Measurements from ENCODE around the gene GTF3C5.
"Not testable (repeated sequence)": the region's sequence is repeated elsewhere in the genome, so short reads cannot be mapped to it uniquely, and the experiment has no call there.

Gene GTF3C5

GRCh38 chr9:133029994-133030316 lies 842 bp upstream of the GTF3C5 start:
- H3K9me3 Mint-ChIP-seq = peaks cover 3% of the 10 kb centered on the region
- H3K4me1 Mint-ChIP-seq = peaks cover 69% of the 10 kb centered on the region
- DNase-seq = no peak
- peak overlapping the region; percentile 92 for H3K27ac Mint-ChIP-seq
- peaks cover 19% of the 10 kb centered on the region for H3K36me3 Mint-ChIP-seq
- H3K27me3 Mint-ChIP-seq = peaks cover 4% of the 10 kb centered on the region
- CTCF ChIA-PET = interaction anchor here (2.4 to 4.3 kb wide), 4 partner anchors 8 to 117 kb away, joined by 11 to 27 read pairs (median 16); no protein-coding TSS in a partner anchor
- peak overlapping the region; percentile 96 for H3K4me3 Mint-ChIP-seq

- H3K4me3 Mint-ChIP-seq = peak overlapping the region; percentile 96
- H3K36me3 Mint-ChIP-seq = peaks cover 20% of the 10 kb centered on the region
- H3K27me3 Mint-ChIP-seq = peaks cover 4% of the 10 kb centered on the region
- H3K27ac Mint-ChIP-seq = peak overlapping the region; percentile 92
- H3K4me1 Mint-ChIP-seq = peaks cover 69% of the 10 kb centered on the region
- DNase-seq = no peak
- H3K9me3 Mint-ChIP-seq = peaks cover 3% of the 10 kb centered on the region
- CTCF ChIA-PET = interaction anchor here (0.8 to 4.3 kb wide), 5 partner anchors 9 to 116 kb away, joined by 4 to 27 read pairs (median 14); no protein-coding TSS in a partner anchor
These were observed 279 bp downstream of the GTF3C5 start for GRCh38 chr9:133031130-133031422.

GRCh38 chr9:133031496-133031911 lies 707 bp downstream of the GTF3C5 start:
- Mint-ChIP-seq H3K4me3 (peak overlapping the region; percentile 96), H3K4me1 (peaks cover 69% of the 10 kb centered on the region), H3K27ac (peak overlapping the region; percentile 92), H3K36me3 (peaks cover 22% of the 10 kb centered on the region), H3K27me3 (peaks cover 4% of the 10 kb centered on the region), H3K9me3 (peaks cover 3% of the 10 kb centered on the region)
- CTCF ChIA-PET = interaction anchor here (0.8 to 4.3 kb wide), 5 partner anchors 9 to 116 kb away, joined by 4 to 27 read pairs (median 14); no protein-coding TSS in a partner anchor
- DNase-seq = no peak

- H3K4me1 Mint-ChIP-seq = peaks cover 68% of the 10 kb centered on the region
- DNase-seq = no peak
These were observed 1.4 kb downstream of the GTF3C5 start for GRCh38 chr9:133032171-133032570.

GRCh38 chr9:133035669-133036068 lies 4.9 kb downstream of the GTF3C5 start:
- no peak overlapping the region for H3K4me3 Mint-ChIP-seq
- H3K27me3 Mint-ChIP-seq = no peaks in the 10 kb centered on the region
- no peak for DNase-seq
- CTCF ChIA-PET = interaction anchor here (1.1 to 1.8 kb wide), 2 partner anchors 13 to 108 kb away, joined by 5 to 6 read pairs; no protein-coding TSS in a partner anchor
- peaks cover 3% of the 10 kb centered on the region for H3K9me3 Mint-ChIP-seq
- H3K36me3 Mint-ChIP-seq = peaks cover 20% of the 10 kb centered on the region
- H3K4me1 Mint-ChIP-seq = peaks cover 43% of the 10 kb centered on the region
- no peak overlapping the region for H3K27ac Mint-ChIP-seq

More at GRCh38 chr9:133032171-133032570, 1.4 kb downstream of the GTF3C5 start:
- Mint-ChIP-seq H3K4me3 (peak overlapping the region; percentile 96), H3K27me3 (peaks cover 1% of the 10 kb centered on the region), H3K36me3 (peaks cover 22% of the 10 kb centered on the region), H3K9me3 (peaks cover 3% of the 10 kb centered on the region), H3K27ac (peak overlapping the region; percentile 92)
- CTCF ChIA-PET = interaction anchor here (0.8 to 4.3 kb wide), 5 partner anchors 9 to 156 kb away, joined by 3 to 27 read pairs (median 14); no protein-coding TSS in a partner anchor

- Mint-ChIP-seq H3K9me3 (no peaks in the 10 kb centered on the region), H3K4me1 (peaks cover 20% of the 10 kb centered on the region), H3K27ac (no peak overlapping the region), H3K36me3 (peaks cover 10% of the 10 kb centered on the region), H3K27me3 (no peaks in the 10 kb centered on the region), H3K4me3 (no peak overlapping the region)
- CTCF ChIA-PET = interaction anchor here (2.0 kb wide), 1 partner anchor 109 kb away, joined by 10 read pairs; no protein-coding TSS in a partner anchor
- no peak for DNase-seq
These were observed 7.1 kb downstream of the GTF3C5 start for GRCh38 chr9:133037775-133038515.

- H3K9me3 Mint-ChIP-seq, H3K27me3 Mint-ChIP-seq, H3K4me3 Mint-ChIP-seq, H3K27ac Mint-ChIP-seq, H3K4me1 Mint-ChIP-seq: not testable (repeated sequence)
- H3K36me3 Mint-ChIP-seq = peaks cover 30% of the 10 kb centered on the region
- peak; percentile 67 for DNase-seq
- CTCF ChIA-PET = interaction anchor here (0.8 to 4.2 kb wide), 9 partner anchors 10 to 113 kb away, joined by 4 to 39 read pairs (median 5); partner anchors contain the start of gene GTF3C5
These were observed 10.2 kb downstream of the GTF3C5 start for GRCh38 chr9:133040892-133041479.

- H3K4me3 Mint-ChIP-seq = no peak overlapping the region
- no peaks in the 10 kb centered on the region for H3K9me3 Mint-ChIP-seq
- no peak overlapping the region for H3K27ac Mint-ChIP-seq
- CTCF ChIA-PET = interaction anchor here (3.2 to 4.2 kb wide), 2 partner anchors 11 to 104 kb away, joined by 19 to 39 read pairs; partner anchors contain the start of gene GTF3C5
- peaks cover 3% of the 10 kb centered on the region for H3K4me1 Mint-ChIP-seq
- H3K36me3 Mint-ChIP-seq = peaks cover 35% of the 10 kb centered on the region
- no peaks in the 10 kb centered on the region for H3K27me3 Mint-ChIP-seq
- DNase-seq = no peak
These were observed 11.2 kb downstream of the GTF3C5 start for GRCh38 chr9:133041958-133042357.

- Mint-ChIP-seq H3K4me3 (no peak overlapping the region), H3K27ac (peak overlapping the region; percentile 65), H3K36me3 (peaks cover 35% of the 10 kb centered on the region), H3K9me3 (no peaks in the 10 kb centered on the region), H3K4me1 (peaks cover 3% of the 10 kb centered on the region), H3K27me3 (no peaks in the 10 kb centered on the region)
- DNase-seq = no peak
- CTCF ChIA-PET = interaction anchor here (3.2 to 4.2 kb wide), 2 partner anchors 11 to 103 kb away, joined by 19 to 39 read pairs; partner anchors contain the start of gene GTF3C5
These were observed 11.9 kb downstream of the GTF3C5 start for GRCh38 chr9:133042676-133043075.

- Mint-ChIP-seq H3K36me3 (peaks cover 35% of the 10 kb centered on the region), H3K9me3 (no peaks in the 10 kb centered on the region), H3K4me3 (no peak overlapping the region), H3K4me1 (peaks cover 2% of the 10 kb centered on the region), H3K27me3 (no peaks in the 10 kb centered on the region), H3K27ac (no peak overlapping the region)
- CTCF ChIA-PET = interaction anchor here (4.2 kb wide), 1 partner anchor 103 kb away, joined by 39 read pairs; no protein-coding TSS in a partner anchor
- DNase-seq = no peak
These were observed 12.7 kb downstream of the GTF3C5 start for GRCh38 chr9:133043449-133044035.

- Mint-ChIP-seq H3K4me1 (peaks cover 2% of the 10 kb centered on the region), H3K27ac (peak overlapping the region; percentile 35), H3K36me3 (peaks cover 35% of the 10 kb centered on the region), H3K4me3 (no peak overlapping the region), H3K9me3 (no peaks in the 10 kb centered on the region), H3K27me3 (no peaks in the 10 kb centered on the region)
- CTCF ChIA-PET = interaction anchor here (0.7 kb wide), 1 partner anchor 100 kb away, joined by 3 read pairs; no protein-coding TSS in a partner anchor
- no peak for DNase-seq
These were observed 13.3 kb downstream of the GTF3C5 start for GRCh38 chr9:133044125-133044524.

GRCh38 chr9:133044661-133045060 lies 13.9 kb downstream of the GTF3C5 start:
- peak overlapping the region; percentile 35 for H3K27ac Mint-ChIP-seq

GRCh38 chr9:133045132-133045531 lies 14.3 kb downstream of the GTF3C5 start:
- CTCF ChIA-PET = interaction anchor here (1.8 kb wide), 1 partner anchor 99 kb away, joined by 6 read pairs; no protein-coding TSS in a partner anchor
- Mint-ChIP-seq H3K27me3 (no peaks in the 10 kb centered on the region), H3K9me3 (no peaks in the 10 kb centered on the region), H3K4me3 (no peak overlapping the region), H3K36me3 (peaks cover 37% of the 10 kb centered on the region), H3K27ac (no peak overlapping the region), H3K4me1 (peaks cover 2% of the 10 kb centered on the region)
- DNase-seq = no peak

More at GRCh38 chr9:133044661-133045060, 13.9 kb downstream of the GTF3C5 start:
- Mint-ChIP-seq H3K4me1 (peaks cover 2% of the 10 kb centered on the region), H3K27me3 (no peaks in the 10 kb centered on the region), H3K4me3 (no peak overlapping the region), H3K9me3 (no peaks in the 10 kb centered on the region), H3K36me3 (peaks cover 39% of the 10 kb centered on the region)
- DNase-seq = no peak
- CTCF ChIA-PET = interaction anchor here (0.7 kb wide), 1 partner anchor 99 kb away, joined by 3 read pairs; no protein-coding TSS in a partner anchor

All from activated naive CD4-positive, alpha-beta T cell treated with anti-CD3 and anti-CD28 coated beads, Interleukin-2, amount 10 ng/mL, durations not matched to agents 7 days and 5 days (primary cell).